ENCODE measurements around the gene TOMM40.

Gene TOMM40

DNA sequence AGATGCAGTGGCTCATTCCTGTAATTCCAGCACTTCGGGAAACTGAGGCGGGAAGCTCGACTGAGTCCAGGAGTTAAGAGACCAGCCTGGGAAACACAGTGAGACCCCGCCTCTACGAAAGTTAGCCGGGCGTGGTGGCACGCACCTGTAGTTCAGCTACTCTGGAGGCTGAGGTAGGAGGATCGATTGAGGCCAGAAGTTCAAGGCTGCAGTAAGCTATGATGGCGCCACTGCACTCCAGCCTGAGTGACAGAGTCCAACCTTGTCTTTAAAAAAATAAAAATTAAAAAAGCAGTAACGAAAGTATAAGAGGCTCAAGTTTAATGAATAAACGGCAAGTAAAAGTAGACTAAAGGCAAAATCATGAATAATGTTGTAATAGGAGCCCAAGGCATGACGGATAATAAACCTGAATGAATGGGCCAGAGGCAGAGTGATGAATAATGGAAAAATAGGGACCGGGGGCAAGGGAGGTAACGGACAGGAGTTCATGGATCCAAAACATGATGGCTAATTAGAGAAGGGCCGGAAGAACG lies 1.2 kb upstream of the TOMM40 start:
- DNase-seq (ENCODE audit: low read depth), result no peak
- H3K4me3 ChIP-seq (ENCODE audit: control insufficient read depth, low read depth, low read length), result peak overlapping the region; percentile 70
- TF ChIP-seq, protein P1, sequence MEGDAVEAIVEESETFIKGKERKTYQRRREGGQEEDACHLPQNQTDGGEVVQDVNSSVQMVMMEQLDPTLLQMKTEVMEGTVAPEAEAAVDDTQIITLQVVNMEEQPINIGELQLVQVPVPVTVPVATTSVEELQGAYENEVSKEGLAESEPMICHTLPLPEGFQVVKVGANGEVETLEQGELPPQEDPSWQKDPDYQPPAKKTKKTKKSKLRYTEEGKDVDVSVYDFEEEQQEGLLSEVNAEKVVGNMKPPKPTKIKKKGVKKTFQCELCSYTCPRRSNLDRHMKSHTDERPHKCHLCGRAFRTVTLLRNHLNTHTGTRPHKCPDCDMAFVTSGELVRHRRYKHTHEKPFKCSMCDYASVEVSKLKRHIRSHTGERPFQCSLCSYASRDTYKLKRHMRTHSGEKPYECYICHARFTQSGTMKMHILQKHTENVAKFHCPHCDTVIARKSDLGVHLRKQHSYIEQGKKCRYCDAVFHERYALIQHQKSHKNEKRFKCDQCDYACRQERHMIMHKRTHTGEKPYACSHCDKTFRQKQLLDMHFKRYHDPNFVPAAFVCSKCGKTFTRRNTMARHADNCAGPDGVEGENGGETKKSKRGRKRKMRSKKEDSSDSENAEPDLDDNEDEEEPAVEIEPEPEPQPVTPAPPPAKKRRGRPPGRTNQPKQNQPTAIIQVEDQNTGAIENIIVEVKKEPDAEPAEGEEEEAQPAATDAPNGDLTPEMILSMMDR (IDR thresholded peaks at IDR 0.05; ENCODE audit: control insufficient read depth, insufficient read depth, low read depth, low read length, missing control alignments), result no peak

DNA sequence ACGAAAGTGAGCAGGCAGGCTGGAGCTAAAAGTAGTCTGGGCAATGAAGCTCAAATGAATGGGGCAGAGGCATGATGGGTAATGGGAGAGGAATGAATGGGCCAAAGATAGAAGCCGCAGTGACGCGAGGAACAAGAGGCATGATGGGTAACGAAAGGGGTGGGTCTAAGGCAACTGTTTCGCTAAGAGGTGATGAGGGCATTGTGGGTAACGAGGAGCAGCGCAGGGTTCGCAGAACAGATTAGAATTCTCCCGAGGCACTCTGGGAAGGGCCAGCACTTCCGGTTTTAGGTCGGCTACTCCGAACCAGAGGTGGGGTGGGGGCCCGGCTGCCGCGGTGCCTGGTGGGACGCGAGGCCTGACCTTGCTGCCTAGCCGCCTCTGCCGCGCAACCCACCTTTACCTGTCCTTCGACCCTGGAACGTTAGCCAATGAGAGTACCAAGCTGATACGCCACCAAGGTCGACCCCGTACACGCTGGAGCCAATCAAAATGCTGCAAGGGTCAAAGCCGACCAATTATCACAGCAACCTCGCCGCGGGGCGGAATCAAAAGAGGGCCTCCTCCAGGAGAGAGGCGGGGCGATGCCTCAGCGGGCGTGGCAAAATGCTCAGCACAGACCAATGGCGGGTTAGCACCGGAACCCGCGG lies 563 bp upstream of the TOMM40 start:
- peak overlapping the region; percentile 70 for H3K4me3 ChIP-seq (ENCODE audit: control insufficient read depth, low read depth, low read length)
- TF ChIP-seq, protein P1 (IDR thresholded peaks at IDR 0.05; ENCODE audit: control insufficient read depth, insufficient read depth, low read depth, low read length, missing control alignments), result no peak
- DNase-seq (ENCODE audit: low read depth), result peak; percentile 99

DNA sequence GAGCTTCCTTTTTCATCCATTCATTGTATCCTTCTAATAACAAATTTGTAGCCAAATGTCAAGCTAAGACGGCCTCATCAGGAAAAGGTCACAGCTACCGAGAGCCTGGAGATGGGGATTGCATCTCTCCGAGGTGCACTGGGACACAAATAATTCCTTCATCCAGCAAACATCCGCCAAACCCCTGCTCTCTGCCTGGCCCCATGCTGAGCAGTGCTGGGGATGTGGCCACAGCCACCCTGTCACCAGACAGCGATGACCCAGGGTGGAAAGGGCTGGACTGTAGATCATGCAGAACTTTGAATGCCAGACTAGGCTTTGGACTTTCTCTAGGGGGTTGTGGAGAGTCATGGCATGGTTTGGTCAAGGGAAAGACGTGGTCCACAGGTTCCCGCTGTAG lies 1.9 kb downstream of the TOMM40 start:
- DNase-seq (ENCODE audit: low read depth), result no peak
- TF ChIP-seq, protein P1 (IDR thresholded peaks at IDR 0.05; ENCODE audit: control insufficient read depth, insufficient read depth, low read depth, low read length, missing control alignments), result no peak
- no peak overlapping the region for H3K4me3 ChIP-seq (ENCODE audit: control insufficient read depth, low read depth, low read length)

DNA sequence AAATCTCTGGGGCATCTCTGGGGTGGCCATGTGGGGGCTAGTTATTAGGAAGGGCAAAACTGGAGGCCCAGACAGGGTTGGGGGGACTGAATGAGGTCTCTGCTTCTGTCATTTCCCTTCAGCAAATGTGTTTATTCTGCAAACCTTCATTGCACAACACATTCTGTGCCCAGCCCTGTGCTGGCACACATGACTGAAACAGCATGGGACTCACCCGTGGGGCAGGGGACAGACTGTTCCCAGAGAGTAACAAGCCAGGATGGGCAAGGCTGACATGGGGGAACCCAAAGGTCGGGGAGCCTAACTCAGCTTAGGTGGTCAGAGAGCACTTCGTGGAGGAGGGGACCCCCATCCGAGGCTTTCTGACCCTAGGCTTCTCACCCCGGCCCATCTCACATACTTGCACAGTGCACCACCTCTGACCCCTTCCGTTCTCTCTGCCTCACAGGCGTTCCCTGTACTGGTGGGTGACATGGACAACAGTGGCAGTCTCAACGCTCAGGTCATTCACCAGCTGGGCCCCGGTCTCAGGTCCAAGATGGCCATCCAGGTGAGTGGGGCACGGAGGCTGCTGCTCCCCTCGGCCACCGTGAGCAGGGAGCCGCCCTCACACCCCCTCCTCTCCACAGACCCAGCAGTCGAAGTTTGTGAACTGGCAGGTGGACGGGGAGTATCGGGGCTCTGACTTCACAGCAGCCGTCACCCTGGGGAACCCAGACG lies 2.4 kb downstream of the TOMM40 start:
- DNase-seq (ENCODE audit: low read depth), result no peak
- H3K4me3 ChIP-seq (ENCODE audit: control insufficient read depth, low read depth, low read length), result no peak overlapping the region
- TF ChIP-seq, protein P1 (IDR thresholded peaks at IDR 0.05; ENCODE audit: control insufficient read depth, insufficient read depth, low read depth, low read length, missing control alignments), result no peak

DNA sequence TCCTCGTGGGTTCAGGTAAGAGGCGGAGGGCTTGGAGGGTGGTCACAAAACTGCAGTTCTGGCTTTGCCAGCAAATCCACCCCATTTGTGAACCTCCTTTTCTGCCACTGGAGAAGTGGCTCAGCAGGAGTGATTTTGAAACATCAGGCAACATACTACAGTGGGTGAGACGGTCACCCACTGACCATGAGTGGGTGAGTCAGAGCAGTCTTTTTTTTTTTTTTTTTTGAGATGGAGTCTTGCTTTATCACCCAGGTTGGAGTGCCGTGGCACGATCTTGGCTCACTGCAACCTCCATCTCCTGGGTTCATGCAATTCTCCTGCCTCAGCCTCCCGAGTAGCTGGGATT lies 3.0 kb downstream of the TOMM40 start:
- TF ChIP-seq, protein P1 (IDR thresholded peaks at IDR 0.05; ENCODE audit: control insufficient read depth, insufficient read depth, low read depth, low read length, missing control alignments), result no peak
- H3K4me3 ChIP-seq (ENCODE audit: control insufficient read depth, low read depth, low read length), result no peak overlapping the region
- DNase-seq (ENCODE audit: low read depth), result no peak

DNA sequence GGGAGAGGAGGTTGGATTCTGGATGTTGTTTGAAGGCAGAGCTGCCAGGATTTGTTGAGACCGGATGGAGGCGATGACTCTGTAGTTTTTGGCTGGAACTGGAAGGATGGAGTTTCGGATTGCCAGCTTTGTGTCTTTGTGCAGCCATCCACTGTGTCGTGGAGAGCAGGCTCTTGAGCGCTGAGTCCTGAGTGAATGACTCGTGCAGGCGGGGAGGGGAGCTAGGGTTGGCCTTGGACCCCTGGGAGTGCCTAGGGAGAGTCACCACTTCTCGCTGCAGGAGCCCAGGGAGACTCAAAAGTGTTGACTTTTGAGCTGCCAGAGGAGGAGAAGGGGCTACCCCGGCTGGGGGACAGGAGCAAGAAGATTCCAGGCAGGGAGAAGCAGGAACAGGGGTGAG lies 3.9 kb downstream of the TOMM40 start:
- H3K4me3 ChIP-seq (ENCODE audit: control insufficient read depth, low read depth, low read length), result no peak overlapping the region
- TF ChIP-seq, protein P1 (IDR thresholded peaks at IDR 0.05; ENCODE audit: control insufficient read depth, insufficient read depth, low read depth, low read length, missing control alignments), result no peak
- DNase-seq (ENCODE audit: low read depth), result no peak
